Measurements from ENCODE around the gene FBXL17.
"Not testable (repeated sequence)": the region's sequence is repeated elsewhere in the genome, so short reads cannot be mapped to it uniquely, and the experiment has no call there.

FBXL17 gene

GRCh38 chr5:108238936-108239887, 142.7 kb downstream of the FBXL17 start:
- no peak for DNase-seq

DNA sequence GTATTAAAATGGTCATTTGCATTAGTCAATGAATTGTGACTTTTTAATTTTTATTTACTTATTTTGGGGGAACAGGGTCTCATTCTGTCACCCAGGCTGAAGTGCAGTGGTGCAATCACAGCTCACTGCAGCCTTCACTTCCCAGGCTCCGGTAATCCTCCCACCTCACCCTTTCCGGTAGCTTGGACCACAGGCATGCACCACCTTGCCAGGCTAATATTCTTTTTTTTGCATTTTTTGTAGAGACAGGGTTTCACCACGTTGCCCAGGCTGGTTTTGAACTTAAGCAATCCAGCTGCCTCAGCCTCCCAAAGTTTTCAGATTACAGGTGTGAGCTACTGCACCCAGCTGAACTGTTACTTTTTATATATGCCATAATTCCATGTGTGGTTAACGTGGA, 143.4 kb downstream of the FBXL17 start:
- no peak for DNase-seq

- no peak for DNase-seq
Measured at GRCh38 chr5:108233617-108234155, 148.2 kb downstream of the FBXL17 start.

DNA sequence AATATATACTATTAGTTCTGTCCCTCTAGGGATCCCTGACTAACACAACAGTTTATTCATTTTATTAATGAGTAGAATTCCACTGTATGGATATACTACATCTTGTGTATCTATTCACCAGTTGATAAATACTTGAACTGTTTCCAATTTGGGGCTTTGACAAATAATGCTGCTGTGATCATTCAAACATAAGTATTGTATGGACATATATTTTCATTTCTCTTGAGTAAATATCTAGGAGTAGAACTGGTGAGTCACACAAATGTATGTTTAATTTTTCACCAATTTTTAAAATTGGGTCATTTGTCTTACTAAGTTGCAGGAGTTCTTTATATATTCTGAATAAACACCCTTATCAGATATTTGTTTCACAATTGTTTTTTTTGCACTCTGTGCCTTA, 149.1 kb downstream of the FBXL17 start:
- DNase-seq, result no peak

DNA sequence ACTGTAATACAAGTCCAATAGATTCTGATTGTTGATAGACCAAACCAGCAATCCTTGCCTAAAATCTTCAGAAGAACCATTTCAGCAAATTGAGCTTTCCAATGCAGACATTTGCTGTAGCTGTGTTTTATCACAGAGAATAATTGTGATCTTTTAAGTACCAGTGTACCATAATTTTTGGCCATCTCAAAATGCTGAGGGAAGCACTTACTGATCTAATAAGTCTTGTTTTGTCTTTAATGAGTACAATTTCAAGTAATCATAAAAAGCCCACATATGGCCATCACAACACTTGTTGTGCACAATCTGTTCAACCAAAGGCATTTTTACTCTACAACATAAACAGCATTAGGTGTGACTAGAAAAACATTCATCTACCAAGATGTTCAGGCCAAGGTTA, 159.9 kb downstream of the FBXL17 start:
- no peak for DNase-seq

- DNase-seq, result no peak
Measured at GRCh38 chr5:108220834-108221233, 161.1 kb downstream of the FBXL17 start.

DNA sequence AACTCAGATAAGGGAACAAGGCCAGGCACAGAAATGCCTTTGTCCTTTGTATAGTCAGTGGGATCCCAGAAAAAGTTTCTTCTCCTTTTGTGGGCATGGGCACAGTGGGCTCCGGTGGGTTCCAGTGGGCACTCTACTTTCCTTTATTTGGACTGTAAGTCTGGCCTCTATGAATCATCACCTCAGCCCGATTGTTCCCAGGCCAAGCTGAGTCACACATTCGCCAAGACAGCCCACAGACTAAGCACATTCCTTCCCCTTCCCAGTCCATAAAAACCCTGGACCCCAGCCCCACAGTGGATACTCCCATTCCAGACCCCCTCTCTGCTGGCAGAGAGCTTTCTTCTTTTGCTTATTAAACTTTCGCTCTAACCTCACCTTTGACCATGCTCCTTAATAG, 165.0 kb downstream of the FBXL17 start:
- DNase-seq, result no peak

DNA sequence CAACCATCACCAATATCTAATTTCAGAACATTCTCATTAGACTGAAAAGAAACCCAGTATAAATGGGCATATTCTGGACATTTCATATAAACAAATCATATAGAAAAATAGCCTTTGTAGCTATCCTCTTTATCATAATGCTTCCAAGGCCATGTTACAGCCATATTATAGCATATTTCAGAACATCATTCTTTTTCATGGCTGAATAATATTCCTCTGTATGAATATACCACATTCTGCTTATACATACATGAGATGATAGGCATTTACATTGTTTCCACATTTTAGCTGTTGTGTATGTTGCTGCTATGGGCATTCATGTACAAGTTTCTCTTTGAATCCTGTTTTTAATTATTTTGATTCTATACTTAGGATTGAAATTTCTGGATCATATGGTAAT, 167.0 kb downstream of the FBXL17 start:
- DNase-seq, result no peak

DNA sequence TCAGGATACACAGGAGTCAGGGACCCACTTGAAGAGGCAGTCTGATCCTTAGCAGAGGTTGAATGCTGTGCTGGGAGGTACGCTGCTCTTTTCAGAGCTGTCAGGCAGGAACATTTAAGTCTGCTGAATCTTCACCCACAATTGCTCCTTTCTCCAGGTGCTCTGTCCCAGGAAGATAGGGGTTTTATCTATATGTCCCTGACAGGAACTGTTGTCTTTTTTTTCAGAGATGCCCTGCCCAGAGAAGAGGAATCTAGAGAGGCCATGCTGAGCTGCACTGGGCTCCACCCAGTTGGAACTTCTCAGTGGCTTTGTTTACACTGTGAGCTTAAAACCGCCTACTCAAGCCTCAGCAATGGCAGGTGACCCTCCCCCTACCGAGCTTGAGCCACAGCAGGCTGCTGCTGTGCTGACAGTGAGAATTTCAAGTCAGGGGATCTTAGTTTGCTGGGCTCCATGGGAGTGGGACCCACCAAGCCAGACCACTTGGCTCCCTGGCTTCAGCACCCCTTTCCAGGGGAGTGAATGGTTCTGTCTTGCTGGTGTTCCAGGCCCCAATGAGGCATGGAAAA, 169.0 kb downstream of the FBXL17 start:
- DNase-seq, result no peak

GRCh38 chr5:108206707-108207106, 175.2 kb downstream of the FBXL17 start:
- DNase-seq, result no peak

GRCh38 chr5:108201721-108202120, 180.2 kb downstream of the FBXL17 start:
- DNase-seq, result no peak

DNA sequence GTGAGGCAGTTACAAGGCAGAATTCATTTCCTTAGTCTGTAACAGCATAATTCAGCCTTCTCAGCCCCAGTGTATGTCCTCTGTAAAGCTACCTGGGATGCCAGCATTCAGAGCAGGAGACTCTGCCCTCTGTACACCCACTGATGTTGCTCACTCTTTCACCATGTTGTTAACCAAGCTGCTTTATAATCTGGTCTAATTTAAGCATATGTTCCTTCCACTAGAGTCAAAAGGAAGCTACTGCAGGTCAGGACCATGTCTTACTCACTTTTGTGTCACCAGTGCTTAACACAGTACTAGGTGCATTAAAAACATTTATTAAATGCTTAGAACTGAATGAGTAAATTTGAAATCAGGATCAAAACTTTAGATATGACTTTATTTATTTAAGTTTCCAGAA, 185.6 kb downstream of the FBXL17 start:
- DNase-seq, result no peak

DNA sequence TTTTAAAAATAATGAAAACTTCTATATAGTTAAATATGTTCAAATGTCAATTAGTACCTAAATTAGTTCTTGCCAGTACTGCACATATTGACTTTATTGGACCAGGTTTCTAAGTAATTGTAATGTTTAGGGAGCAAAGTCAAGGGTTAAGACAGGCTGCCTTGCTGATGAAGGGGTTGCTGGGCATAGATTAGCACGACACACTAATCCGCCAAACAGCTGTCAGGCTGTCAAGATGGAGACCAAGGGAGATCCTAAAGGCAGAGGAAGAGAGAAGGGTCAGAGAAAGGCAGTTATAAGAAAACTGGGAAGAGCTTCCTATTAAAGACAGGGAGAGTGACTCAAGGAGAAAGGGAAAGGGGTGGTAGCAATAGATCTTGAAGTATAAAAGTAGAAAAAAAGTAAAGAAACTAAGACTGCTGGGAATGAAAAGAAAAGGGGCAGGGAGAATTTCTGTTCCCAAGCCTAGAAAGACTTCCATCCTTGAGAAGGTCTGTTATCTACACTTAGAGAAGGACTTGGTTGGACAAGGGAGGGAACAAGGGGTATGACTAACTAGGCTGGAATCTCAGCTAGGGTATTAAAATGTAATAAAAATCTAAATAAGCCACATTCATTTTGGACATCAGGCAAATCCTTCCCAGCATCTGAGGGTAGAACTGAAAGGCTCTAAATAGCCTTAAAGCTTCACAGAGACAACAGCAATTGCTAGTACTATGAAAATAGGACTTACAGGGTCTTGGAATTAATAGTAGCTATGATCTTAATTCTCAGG, 188.7 kb downstream of the FBXL17 start:
- DNase-seq, result no peak

DNA sequence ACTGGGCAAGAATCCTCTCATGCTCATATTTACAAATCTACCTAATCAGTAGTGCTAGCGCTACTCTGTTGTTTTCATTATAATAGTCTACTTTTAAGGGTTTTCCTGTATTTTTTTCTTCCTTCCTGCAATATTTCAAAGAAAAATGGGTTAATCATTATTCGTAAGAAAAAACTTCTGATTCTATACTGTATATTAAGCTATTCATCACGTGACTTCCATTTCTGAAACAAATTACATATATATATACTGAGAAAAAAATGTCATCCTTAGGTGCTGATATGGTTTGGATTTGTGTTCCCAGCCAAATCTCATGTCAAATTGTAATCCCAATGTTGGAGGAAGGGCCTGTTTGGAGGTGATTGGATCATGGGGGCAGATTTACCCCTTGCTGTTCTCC, 197.0 kb downstream of the FBXL17 start:
- no peak for DNase-seq

- DNase-seq, result no peak
Measured at GRCh38 chr5:108181975-108182374, 199.9 kb downstream of the FBXL17 start.

GRCh38 chr5:108174286-108174685, 207.6 kb downstream of the FBXL17 start:
- no peak for DNase-seq

DNA sequence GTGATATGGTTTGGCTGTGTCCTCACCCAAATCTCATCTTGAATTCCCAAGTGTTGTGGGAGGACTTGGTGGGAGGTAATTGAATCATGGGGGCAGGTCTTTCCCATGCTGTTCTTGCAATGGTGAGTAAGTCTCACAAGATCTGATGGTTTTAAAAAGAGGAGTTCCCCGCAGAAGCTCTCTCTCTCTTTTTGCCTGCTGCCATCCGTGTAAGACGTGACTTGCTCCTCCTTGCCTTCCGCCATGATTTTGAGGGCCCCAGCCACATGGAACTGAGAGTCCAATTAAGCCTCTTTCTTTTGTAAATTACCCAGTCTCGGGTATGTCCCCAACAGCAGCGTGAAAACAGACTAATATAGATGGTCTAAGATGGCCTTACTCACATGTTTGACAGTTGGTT, 210.1 kb downstream of the FBXL17 start:
- no peak for DNase-seq

- no peak for DNase-seq
Measured at GRCh38 chr5:108168915-108169314, 213.0 kb downstream of the FBXL17 start.

DNA sequence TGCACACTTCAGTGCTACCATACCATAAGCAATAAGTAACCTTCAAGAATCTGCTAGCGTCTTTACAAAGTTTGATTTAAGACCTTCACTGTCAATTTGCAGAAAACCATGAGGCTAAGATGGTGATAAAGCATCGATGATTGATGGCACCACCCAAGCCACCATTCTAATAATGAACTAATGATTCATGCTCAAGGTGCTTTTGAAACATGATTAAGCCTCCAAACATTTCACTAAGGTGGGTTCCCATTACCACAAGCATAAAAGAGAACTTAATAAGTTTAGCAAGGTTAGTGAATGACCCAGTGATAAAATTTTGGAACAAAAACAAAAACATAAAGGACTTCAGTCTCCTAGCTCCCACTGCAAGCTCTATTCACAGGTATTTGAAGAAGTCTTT, 214.7 kb downstream of the FBXL17 start:
- DNase-seq, result no peak

DNA sequence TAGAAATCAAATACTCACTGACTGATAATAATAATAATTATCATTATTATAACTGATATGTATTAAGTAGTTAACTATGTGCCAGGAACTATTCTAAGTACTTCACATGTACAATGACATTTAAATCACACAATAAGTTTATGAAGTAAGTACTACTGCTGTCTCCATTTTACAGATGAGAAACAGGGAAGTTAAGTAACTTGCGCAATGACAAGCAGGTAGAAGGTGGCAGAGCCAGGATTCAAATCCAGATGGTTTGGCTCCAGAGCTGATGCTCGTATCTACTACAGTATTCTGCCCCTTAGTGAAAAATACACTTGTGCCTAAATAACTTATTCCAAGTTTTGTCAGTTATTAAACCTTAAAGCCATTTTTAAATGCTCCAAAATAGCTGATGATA, 217.3 kb downstream of the FBXL17 start:
- no peak for DNase-seq

DNA sequence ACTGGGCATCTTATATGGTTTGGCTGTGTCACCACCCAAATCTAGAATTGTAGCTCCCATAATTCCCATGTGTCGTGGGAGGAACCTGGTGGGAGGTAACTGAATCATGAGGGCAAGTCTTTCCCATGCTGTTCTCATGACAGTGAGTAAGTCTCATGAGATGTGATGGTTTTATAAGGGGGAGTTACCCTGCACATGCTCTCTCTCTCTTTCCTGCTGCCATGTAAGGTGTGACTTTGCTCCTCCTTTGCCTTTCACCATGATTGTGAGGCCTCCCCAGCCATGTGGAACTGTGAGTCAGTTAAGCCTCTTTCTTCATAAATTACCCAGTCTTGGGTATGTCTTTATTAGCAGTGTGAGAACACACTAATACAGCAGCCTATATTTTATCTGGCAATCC, 229.0 kb downstream of the FBXL17 start:
- DNase-seq, result not testable (repeated sequence)

DNA sequence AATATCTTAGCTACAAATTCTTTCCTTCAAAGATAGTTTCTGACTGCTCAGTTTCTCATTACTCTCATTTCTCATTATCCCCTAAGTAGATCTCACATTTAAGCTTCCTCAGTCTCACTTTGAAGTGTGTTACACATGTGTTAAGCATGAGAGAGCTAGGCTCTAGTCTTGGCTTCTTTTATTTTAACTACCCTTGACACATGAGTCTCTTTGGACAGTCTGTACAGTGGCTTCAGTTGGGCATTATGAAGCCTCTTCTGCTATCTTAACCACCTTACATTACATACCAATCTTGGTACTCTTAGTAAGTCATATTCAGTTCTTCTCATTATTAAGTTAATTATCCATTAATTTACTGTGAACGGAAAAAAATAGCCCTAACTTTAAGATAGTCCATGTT, 232.5 kb downstream of the FBXL17 start:
- no peak for DNase-seq

DNA sequence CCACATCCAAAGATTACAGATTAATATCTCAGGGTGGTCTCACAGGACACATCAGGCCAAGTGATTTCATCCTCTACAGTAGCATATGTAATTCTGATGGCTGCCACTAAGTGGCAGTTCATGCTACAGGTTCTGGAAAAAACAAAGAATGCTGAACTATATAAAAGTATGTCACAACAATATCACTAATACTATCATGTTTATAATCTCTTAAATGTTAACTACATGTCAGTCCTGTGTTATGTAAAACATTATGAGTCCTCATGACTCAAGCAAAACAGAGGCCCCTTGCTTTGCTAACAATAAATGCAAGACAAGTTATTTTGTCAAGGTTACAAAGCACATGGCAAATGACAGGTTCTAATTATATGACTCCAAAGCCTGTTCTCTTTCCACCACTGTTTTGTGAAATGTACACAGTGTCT, 233.2 kb downstream of the FBXL17 start:
- DNase-seq, result no peak

DNA sequence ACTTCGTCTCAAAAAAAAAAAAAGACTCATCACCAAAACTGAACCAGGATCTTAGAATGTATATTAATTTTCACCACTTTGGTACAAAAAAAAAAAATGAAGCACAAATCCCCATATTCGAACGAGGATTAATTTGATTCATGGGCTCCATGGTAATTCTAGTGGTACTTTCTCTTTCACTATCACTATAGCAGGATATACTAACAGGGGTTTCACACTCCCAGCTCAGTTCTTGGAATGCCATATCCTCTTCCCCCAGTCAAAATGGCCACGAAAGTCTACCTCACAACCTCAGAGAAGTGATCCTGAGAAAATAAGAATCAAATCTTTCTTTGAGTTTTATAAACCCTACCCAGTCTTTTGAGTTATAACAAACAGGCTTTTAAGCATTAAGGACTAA, 235.7 kb downstream of the FBXL17 start:
- no peak for DNase-seq

Data from GF-D8 (cell line).